Measurements from ENCODE around the gene TMEM271.

TMEM271 gene, protein sequence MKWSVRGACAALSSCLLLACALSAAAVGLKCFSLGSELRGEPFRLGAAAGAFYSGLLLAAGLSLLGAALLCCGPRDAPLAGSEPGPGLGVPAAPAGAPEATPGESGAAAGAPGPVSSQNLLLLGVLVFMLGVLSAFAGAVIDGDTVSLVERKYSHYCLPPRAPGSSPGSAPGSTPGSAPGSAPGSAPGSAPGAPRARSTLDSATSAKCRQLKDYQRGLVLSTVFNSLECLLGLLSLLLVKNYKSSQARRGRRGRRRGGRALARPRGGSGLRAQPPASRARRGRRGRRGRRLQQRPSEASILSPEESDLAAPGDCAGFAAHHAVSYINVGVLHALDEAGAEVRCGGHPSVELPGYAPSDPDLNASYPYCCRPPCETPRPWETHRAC

DNA sequence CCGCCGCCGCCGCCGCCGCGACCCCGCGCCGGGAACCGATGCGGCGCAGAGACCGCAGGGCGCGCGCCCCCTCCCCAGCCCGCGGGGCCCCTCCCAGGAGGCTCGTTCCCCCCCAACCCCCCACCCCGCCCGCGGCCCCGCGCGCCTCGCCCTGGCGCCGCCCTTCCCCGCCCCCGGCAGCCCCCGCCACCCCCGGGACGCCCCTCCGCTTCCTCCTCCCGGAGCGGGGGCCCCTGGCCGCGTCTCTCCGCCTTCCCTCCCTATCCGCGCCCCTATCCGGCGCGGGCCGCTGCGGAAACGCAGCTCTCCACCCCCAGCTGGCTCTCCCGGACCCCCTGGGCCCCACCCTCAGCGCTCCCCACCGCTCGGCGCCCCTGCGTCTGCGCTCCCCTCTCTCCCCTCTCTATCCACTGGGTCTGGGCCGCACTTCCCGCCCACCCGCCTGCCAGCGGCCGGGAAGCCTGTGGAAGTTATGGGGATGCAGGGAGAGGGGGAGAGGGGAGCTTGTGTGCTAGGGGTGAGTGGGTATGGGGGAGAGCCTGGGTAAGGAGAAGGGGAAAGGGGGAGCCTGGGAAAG lies at the start of gene TMEM271:
TMEM271 (minus strand) TSS at position 51 of the 577 bp plus-strand sequence. CDS start 233 bp downstream, outside the sequence.
- peak; percentile 24 for DNase-seq

DNA sequence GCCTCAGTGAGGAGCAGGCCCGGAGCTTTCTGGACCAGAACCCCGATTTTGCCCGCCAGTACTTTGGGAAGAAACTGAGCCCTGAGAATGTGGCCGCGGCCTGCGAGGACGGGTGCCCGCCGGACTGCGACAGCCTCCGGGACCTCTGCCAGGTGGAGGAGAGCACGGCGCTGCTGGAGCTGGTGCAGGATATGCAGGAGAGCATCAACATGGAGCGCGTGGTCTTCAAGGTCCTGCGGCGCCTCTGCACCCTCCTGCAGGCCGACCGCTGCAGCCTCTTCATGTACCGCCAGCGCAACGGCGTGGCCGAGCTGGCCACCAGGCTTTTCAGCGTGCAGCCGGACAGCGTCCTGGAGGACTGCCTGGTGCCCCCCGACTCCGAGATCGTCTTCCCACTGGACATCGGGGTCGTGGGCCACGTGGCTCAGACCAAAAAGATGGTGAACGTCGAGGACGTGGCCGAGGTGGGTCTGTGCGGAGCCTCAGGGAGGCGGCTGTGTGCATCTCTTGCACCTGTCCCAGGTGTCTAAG lies 49.6 kb upstream of the TMEM271 start:
- peak; percentile 36 for DNase-seq

DNA sequence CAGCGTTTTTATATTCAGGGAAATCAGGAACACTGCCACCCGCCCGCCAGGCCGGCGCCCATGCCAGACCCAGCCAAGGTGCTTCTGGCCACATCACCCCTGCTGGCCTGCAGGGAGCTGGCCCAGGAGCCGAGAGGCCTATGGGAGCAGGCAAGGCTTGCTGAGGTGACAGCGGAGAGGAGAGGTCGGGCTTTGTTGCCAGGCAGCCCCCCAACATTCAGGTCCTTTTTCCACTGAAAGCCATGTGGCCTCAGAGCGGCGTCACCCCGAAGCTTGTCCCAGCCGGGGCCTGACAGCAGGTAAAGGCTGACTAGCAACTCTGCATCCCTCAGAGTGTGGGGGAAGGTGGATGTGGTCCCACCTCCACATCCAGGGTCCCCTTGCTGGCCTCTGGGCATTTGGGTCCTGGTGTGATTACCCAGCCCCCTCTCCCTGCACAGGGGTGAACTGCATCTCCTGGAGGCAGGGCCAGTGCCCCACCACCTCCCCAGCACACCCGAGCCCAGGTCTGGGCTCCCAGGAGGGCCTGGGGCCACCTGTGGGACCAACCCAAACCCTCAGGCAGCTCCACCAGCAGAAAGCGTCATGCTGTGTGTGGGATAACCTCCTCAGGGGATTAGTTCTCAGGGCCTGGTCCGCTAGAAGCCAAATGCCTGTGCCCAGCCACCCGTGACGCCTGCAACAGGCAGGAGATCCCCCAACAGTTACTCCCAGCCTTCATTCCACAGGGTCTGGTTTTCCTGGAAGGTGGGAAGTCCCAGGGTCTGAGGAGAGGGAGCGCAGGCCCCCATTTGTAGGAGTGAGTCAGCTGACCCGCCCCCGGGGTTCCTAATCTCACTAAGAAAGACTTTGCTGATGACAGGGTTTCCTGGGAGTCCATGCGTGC lies 48.9 kb upstream of the TMEM271 start, which contains the start of gene PDE6B:
PDE6B (plus strand) TSS at position 869 of the 886 bp plus-strand sequence. CDS start 54 bp downstream, outside the sequence.
- peak; percentile 50 for DNase-seq

DNA sequence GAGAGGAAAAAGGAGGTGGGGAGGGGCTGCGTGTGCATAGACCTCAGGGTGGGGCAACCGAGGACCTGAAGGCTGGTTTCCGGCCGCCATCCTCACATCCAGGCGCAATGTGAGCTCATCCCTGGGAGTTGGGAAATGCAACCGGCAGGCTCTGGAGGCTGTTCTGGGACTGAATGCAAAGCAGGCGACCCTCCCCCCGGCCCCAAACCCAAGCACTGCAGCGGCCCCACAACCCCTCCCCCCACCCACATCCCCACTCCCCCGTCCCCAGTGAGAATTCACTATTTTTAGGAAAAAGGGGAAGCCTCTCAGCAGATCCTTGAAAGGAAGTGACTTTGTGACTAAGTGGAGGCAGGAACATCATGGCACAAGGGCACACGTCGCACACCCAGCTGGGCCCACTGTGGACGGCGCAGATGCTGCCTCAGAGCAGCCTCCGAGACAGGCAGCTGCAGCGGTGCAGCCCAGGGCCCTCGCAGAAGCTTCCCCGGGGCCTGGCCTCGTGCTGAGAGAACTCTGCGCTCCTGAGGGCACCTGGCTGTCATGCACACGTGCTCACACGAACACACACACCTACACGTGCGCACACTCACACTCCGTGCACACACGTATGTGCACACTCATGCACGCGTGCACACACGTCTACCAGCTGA lies 47.9 kb upstream of the TMEM271 start:
- DNase-seq = peak; percentile 10

DNA sequence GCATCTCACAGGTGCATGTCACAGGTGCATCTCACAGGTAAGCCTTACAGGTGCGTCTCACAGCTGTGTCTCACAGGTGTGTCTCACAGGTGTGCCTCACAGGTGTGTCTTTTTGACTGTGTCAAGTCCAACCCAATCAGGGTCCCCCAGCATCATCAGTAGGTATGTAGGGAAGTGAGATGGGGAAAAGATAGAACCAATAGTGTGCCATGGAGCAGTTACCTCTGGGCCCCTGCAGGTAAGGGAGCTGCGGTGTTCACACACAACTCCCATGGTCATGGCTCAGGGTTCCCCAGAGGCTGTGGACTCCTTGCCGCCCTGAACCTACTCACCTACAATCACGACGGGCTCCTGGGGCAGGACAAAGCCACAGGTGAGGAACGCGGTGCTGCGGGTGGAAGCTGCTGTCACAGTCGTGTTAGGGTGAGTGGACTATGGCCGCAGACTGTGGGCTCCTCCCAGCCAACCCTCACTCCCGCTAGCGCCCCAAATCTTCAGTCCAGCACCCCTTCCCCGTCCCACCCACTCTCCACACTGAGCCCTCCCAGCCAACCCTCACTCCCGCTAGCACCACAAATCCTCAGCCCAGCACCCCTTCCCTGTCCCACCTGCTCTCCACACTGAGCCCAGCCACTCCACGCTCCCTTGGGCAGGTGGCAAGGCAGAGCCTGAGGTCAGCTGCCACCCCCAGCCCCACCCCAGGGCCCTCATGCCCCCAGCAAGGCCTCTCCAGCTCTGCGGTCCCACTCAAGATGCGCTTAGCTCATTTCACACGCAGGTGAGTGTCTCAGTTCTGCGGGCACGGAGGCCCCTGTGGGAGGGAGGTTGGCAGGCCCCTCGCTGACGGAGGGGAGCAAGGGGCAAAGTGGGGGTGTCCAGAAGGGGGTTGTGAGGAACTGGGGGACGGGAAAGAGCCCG lies 47.2 kb upstream of the TMEM271 start:
- peak; percentile 51 for DNase-seq

DNA sequence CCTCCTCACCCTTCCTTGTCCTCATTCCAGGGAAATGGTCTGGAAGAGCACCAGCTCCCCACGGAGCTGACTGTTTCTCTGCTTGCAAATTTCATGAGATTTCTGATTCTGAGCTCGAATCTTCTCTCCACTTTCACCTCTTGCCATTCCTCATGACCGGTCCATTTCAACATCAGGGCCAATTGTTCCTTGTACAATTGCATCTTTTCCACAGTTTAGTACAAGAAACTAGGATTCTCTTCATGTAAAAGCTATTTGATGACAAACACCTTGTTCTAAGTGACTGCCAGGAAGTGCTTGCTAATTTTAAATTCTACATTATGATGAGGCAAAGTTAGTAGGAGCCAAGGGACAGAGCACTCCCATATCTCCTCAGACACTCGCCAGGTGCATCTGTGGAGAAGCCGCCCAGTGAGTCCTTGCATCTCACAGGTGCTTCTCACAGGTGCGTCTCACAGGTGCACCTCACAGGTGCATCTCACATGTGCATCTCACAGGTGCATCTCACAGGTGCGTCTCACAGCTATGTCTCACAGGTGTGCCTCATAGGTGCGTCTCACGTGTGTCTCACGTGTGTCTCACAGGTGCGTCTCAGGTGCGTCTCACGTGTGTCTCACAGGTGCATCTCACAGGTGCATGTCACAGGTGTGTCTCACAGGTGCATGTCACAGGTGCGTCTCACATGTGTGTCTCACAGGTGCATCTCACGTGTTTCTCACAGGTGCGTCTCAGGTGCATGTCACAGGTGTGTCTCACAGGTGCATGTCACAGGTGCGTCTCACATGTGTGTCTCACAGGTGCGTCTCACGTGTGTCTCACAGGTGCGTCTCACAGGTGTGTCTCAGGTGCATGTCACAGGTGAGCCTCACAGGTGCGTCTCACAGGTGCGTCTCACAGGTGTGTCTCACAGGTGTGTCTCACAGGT lies 46.2 kb upstream of the TMEM271 start:
- peak; percentile 42 for DNase-seq

DNA sequence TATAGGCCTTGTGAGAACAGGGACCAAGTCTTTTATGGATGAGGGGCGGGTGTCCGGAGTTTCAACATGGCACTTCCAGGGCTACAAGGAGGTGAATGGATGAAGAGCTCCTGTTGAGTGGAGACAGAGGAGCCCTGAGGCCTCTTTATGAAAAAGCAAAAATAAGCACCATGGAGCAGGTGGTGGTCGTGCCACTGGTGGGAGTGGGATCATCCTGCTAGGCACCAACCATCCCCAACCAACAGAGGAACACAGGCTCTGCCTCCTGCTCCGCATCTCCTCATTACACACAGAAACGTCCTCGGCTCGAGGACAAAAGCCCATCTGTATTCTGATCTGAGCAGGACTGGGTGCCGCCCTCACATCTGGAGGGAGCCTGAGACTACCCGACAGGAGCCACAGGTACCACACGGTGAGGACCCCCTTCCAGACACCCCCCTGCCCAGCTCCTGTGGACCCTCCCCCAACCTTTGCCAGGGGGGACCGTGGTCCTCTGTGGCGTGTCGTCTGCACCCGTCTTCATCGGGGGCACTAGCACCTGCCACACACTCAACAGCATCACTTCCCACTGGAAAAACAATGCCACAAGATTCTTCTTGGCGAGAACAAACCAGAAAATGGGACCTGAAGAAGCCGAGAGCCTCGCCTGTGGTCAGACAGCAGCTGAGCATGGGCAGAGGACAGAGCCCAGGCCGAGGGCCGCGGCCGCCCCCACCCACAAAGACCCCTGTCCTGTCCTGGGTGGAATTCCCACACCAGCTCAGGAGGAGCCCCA lies 45.4 kb upstream of the TMEM271 start:
- DNase-seq = peak; percentile 14

DNA sequence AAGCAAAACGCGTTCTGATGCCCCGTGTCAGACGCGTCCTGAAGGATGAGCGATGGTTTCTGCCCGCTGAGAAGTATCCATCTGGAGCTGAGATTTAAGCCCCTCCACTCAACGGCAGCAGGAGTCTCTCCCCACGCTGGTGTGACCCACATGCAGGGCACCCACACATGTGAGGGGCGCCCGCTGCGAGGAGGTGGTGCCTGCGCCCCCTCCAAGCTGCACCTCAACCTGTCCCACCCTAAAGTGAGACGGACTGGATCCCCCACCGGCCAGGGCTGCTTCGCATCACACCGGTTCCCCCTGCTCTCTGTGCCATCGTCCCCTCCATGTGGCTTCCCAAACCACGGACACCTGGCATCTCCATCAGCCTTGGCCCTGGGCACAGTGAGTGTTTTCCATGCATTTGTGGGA lies 44.8 kb upstream of the TMEM271 start:
- peak; percentile 50 for DNase-seq

DNA sequence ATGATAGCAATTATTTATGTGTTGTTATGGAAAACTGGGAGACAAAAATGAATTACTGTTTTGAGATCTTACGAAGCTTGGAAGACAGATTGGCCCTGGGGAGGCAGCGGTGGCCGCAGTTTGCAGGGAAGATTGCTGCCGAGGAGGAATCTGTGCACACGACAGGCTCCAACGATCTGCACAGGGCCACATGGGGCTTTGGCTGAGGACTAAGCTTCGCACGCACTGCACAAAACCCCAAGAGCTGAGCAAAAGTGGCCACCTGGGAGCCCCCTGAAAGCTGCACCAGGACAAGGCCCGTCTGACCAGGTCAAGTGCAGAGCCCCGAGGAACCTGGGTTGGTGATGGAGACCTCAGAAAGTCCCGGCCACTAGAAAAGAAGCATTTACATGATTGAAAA lies 44.1 kb upstream of the TMEM271 start:
- peak; percentile 19 for DNase-seq

DNA sequence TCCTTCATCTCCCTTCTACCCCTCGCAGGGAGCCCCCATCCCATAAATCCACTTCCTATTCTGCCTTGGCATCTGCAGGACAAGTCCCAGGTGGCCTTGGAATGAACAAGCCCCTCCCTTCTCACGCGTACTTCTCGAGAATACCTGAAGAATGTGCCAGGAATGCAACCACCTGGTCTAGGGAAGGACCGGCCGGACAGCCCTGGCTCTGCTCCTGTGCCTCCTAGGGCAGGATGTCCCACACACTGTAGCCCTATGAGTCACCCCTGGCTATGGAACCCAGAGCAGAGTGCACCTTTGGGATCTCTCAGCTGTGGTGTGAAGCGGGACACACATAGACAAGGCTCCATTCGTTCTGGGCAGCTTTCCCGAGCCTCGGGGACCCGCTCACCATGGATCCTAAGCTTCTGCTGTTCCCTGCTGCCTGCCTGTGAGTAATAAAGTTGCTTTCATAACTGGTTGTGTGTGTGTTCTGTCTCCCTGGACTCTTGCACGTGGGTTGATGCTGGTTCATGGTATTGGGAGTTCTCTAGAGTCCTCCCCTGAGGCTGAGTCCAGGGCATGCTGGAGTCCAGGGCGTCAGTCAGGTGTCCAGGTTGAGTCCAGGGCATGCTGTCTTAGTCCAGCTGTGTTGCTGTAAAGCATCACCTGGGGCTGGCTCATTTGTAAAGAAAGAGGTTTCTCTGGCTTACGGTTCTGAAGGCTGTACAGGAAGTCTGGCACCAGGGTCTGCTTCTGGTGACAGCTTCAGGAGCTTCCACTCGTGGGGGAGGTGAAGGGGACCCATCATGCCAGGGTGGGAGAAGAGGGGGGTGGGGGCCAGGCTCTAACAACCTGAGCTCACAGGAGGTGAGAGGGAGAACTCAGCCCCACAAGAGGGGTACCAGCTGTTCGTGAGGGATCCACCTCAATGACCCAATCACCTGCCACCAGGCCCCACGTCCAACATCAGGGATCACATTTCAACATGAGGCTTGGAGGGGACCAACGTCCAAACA lies 41.8 kb upstream of the TMEM271 start:
- peak; percentile 33 for DNase-seq

DNA sequence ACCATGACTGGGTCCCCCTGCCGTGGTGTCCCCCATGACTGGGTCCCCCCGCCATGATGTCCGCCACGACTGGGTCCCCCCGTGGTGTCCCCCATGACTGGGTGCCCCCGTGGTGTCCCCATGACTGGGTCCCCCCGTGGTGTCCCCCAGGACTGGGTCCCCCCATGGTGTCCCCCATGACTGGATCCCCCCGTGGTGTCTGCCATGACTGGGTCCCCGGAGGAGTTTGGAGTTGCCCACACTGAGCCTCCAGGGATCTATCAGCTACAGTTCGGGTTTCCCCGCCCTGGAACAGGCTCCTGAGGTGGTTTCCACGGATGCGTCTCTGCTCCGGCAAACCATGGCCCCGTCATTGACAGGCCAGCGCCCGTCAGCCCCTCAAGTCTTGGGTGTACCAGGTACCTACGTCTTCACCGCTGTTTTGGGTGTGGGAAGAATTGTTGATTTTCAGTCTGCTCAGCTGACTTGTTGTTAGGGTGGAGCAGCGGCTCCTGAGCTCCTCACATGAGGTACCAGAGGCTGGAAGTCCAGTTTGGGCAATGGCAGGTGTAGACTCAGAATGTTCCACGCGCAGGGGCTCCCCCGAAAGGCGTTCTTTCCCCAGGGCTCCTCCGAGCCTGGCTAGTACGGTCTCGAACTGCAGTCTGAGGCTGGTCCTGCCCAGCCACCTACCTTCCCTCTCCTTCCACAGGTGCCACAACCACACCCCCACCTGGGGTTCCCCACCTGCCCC lies 41.0 kb upstream of the TMEM271 start:
- DNase-seq = no peak

DNA sequence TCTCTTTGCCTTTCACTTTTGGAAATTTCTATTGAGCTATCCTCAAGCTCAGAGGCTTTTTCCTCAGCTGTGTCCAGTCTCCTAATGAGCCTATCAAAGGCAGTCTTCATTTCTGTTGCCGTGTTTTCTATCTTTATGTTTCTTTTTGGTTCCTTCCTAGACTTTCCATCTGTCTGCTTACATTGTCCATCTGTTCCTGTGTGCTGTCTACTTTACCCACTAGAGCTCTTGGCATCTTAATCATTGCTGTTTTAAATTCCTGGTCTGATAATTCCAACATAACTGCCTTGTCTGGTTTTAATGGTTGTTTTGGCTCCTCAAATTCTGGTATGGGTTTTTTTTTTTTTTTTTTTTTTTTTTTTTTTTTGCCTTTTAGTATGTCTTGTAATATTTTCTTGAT lies 40.0 kb upstream of the TMEM271 start:
- DNase-seq = no peak

DNA sequence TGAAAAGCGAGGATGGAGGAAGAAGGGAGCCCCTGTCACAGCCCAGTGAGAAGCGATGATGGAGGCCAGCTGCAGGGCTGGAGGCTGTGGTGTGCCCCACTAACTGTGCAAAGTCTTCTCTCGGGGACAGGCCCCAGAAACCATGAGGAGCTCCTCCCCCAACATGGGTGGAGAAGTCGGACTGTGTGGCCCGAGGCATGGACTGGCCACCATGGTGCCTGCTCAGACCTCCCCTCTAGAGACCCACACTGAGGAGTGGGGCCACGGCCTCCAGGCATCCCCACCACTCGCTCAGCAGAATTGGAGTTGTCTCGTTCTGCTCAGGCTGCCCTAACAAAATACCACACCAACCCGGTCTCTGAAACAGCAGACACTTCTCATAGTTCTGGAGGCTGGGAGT lies 37.0 kb upstream of the TMEM271 start:
- peak; percentile 51 for DNase-seq

DNA sequence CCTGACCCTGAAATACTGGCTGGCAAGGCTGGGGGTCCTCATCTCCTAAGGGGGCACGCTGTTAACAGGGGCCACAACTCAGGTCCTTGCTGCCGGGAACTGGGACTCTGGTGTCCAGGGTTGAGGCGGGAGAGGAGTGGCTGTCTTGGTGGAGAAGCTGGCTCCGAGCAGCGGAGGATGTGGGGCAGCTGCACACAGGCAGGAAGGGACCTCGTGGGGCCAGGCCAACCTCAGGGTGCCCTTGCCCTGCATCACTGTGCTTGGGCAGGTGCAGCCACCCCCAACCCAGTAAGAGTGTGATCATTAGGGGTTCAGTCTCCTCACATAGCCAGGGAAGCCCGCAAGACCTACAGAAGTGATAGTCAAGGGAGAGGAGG lies 36.6 kb upstream of the TMEM271 start:
- peak; percentile 27 for DNase-seq

DNA sequence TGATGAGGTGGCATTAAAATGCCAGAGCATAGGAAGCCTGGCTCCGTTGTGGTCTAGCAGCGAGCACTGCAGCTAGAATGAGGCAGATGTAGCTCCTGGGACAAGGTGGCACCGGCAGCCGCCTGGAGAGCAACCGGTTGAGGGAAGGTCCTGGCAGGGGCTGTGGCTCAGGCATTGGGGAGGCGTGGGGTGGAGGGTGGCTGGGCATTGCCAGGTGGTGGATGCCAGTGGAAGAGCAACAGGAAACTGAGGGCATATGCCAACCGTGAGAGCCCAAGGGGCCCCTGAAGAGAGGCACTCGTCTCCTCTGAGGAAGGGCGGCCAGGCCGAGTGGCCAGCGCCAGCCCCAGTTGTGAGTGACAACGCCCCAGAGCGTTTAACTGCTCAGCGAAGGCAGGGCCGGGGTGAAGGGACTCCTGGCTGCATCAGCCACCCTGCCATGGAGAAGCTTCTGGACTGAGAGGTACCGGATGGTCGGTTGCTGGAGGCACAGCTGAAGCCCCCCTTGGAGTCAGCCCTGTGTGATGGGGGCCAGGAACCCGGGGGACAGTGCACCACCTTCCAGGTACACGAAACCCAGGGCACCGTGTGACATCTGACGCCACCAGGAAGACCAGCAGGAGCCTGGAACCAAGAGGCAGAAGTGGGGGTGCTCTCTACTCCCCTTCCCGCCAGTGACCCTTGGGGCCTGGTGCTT lies 36.1 kb upstream of the TMEM271 start:
- DNase-seq = peak; percentile 41

DNA sequence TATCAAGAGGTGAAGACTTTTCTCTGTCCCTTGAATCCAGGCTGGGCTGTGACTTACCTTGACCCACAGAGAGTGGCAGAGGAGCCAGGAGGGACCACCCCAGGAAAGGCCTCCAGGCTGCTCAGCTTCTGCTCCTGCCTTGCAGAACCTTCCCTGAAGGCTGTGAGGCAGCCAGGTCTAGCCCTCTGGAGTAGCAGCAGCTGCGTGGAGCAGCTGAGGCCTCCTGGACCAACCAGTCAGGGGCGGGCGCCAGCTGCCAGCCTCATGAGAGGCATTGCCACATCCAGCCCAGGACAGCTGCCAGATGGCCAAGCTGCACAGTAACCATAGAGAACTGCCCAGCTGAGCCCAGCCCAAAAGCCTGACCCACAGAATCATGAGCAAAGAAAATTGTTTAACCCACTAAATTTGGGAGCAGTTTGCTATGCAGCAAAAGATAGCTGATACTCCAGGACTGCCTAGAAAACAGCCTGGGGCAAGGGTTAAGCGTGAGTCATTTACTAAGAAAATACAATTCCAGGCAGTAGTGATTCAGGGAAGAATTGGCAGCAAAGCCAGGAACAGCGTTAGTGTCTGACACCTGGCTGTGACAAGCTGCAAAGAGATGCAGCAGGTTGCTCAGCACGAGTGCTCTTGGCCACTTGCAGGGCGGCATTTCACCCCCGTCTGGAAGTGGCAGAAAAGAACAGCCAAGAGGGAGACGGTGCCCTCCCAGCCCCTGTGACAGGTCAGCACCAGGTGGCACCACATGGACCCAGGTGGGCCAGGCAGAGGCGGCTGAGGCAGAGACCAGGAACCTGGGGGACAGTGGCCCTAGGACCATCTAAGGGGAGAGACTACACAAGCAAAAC lies 34.5 kb upstream of the TMEM271 start:
- DNase-seq = peak; percentile 57

All from activated effector memory CD4-positive, alpha-beta T cell treated with anti-CD3 and anti-CD28 coated beads, Interleukin-2, amount 50 U/mL, for 16 hours (primary cell).